ENCODE results near the gene LACTB. TPM values are rescaled to one million over a fixed set of nuclear protein-coding genes. Genes with fewer than 3 reads are reported as not detected.

Gene LACTB
- total RNA-seq, 1 donor from 2014 or later, result 27.4 TPM

- Histone ChIP-seq H3K4me1 (peaks cover 29% of the 10 kb centered on the region), H3K36me3 (peaks cover 12% of the 10 kb centered on the region), H3K4me3 (no peak overlapping the region), H3K9me3 (replicated peaks) (no peaks in the 10 kb centered on the region), H3K27ac (replicated peaks) (peak overlapping the region; percentile 3), H3K27me3 (ENCODE audit: low read depth) (no peaks in the 10 kb centered on the region)
- intact Hi-C loops (cut with micrococcal nuclease), result no loop called here
- TF ChIP-seq CTCF (IDR thresholded peaks at IDR 0.05; ENCODE audit: borderline replicate concordance), result no peak
- no peak for DNase-seq
Measured at GRCh38 chr15:63075015-63075983, 46.4 kb upstream of the LACTB start.

- Histone ChIP-seq H3K27ac (replicated peaks) (peak overlapping the region; percentile 3), H3K4me1 (peaks cover 27% of the 10 kb centered on the region), H3K36me3 (peaks cover 4% of the 10 kb centered on the region), H3K4me3 (no peak overlapping the region), H3K27me3 (ENCODE audit: low read depth) (no peaks in the 10 kb centered on the region), H3K9me3 (replicated peaks) (no peaks in the 10 kb centered on the region)
- intact Hi-C loops (cut with micrococcal nuclease), result no loop called here
- no peak for DNase-seq
- TF ChIP-seq CTCF (IDR thresholded peaks at IDR 0.05; ENCODE audit: borderline replicate concordance), result no peak
Measured at GRCh38 chr15:63075984-63076713, 45.5 kb upstream of the LACTB start.

GRCh38 chr15:63076714-63077046, 45.0 kb upstream of the LACTB start:
- TF ChIP-seq CTCF (IDR thresholded peaks at IDR 0.05; ENCODE audit: borderline replicate concordance), result no peak
- H3K27ac ChIP-seq (replicated peaks), result no peak overlapping the region

GRCh38 chr15:63077952-63078351, 43.7 kb upstream of the LACTB start:
- no peaks in the 10 kb centered on the region for H3K36me3 ChIP-seq
- intact Hi-C loops (cut with micrococcal nuclease), result no loop called here
- H3K4me3 ChIP-seq, result no peak overlapping the region
- TF ChIP-seq CTCF (IDR thresholded peaks at IDR 0.05; ENCODE audit: borderline replicate concordance), result no peak
- H3K27me3 ChIP-seq (ENCODE audit: low read depth), result no peaks in the 10 kb centered on the region
- no peak overlapping the region for H3K27ac ChIP-seq (replicated peaks)
- peaks cover 23% of the 10 kb centered on the region for H3K4me1 ChIP-seq
- no peak for DNase-seq
- H3K9me3 ChIP-seq (replicated peaks), result no peaks in the 10 kb centered on the region

More at GRCh38 chr15:63076714-63077046, 45.0 kb upstream of the LACTB start:
- H3K9me3 ChIP-seq (replicated peaks), result no peaks in the 10 kb centered on the region
- DNase-seq, result no peak
- no peak overlapping the region for H3K4me3 ChIP-seq
- no peaks in the 10 kb centered on the region for H3K27me3 ChIP-seq (ENCODE audit: low read depth)
- intact Hi-C loops (cut with micrococcal nuclease), result no loop called here
- H3K36me3 ChIP-seq, result no peaks in the 10 kb centered on the region
- H3K4me1 ChIP-seq, result peaks cover 22% of the 10 kb centered on the region

- intact Hi-C loops (cut with micrococcal nuclease), result no loop called here
- no peak for DNase-seq
- Histone ChIP-seq H3K36me3 (no peaks in the 10 kb centered on the region), H3K9me3 (replicated peaks) (no peaks in the 10 kb centered on the region), H3K27me3 (ENCODE audit: low read depth) (no peaks in the 10 kb centered on the region), H3K4me1 (peaks cover 31% of the 10 kb centered on the region), H3K27ac (replicated peaks) (peak overlapping the region; percentile 79), H3K4me3 (no peak overlapping the region)
- TF ChIP-seq CTCF (IDR thresholded peaks at IDR 0.05; ENCODE audit: borderline replicate concordance), result no peak
Measured at GRCh38 chr15:63079947-63080626, 41.6 kb upstream of the LACTB start.

Measured in left ventricle myocardium inferior (tissue), 1 donor.